Suprapubic skin (tissue), 4 donors: ENCODE measurements around the gene SPACA4.

Experiments used
- EP300 ChIP-seq: sonication (generic); formaldehyde crosslinking; IDR thresholded peaks from one replicate; pipeline ENCODE4 v1.6.1; 2017; ENCODE audit warnings: antibody characterized with exemption
- POLR2A ChIP-seq, 2 donors: fragments of 450-650 bp; IDR thresholded peaks; one replicate each; pipeline ENCODE4 v1.6.1; 2017; ENCODE audit warnings: antibody characterized with exemption in 2 of 2, mild to moderate bottlenecking in 2 of 2, moderate library complexity in 2 of 2
- POLR2AphosphoS5 ChIP-seq, 3 donors: sonication (generic); formaldehyde crosslinking; IDR thresholded peaks; one replicate each; pipeline ENCODE4 v1.6.1; 2017; ENCODE audit warnings: antibody characterized with exemption in 3 of 3
- TF ChIP-seq, protein P1 (sequence below), 2 donors: fragments of 200-600 bp in 1 of 2; fragments of 450-650 bp in 1 of 2; sonication (generic) in 1 of 2; IDR thresholded peaks; one replicate each; pipeline ENCODE4 v1.5.1; 2016 to 2019; ENCODE audit warnings: antibody characterized with exemption in 2 of 2, mild to moderate bottlenecking in 1 of 2, moderate library complexity in 1 of 2

DNA sequence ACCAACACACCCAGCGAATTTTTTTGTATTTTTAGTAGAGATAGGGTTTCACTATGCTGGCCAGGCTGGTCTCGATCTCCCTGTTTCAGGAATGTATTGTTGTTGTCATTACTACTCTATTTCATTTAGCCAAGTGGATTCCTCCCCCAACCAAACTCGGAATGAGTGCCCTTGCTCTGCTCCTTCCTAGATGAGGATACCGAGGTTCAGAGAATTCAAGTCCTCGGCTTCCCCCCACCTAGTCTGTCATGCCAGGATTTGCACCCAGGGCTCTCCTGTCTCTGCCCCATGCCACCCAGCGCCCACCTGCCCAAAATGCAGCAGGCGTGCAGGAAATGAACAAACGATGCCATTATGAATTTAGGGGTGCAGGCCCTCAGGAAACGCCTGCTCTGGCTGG is 3.5 kb upstream of the SPACA4 start:
- TF ChIP-seq, protein P1, sequence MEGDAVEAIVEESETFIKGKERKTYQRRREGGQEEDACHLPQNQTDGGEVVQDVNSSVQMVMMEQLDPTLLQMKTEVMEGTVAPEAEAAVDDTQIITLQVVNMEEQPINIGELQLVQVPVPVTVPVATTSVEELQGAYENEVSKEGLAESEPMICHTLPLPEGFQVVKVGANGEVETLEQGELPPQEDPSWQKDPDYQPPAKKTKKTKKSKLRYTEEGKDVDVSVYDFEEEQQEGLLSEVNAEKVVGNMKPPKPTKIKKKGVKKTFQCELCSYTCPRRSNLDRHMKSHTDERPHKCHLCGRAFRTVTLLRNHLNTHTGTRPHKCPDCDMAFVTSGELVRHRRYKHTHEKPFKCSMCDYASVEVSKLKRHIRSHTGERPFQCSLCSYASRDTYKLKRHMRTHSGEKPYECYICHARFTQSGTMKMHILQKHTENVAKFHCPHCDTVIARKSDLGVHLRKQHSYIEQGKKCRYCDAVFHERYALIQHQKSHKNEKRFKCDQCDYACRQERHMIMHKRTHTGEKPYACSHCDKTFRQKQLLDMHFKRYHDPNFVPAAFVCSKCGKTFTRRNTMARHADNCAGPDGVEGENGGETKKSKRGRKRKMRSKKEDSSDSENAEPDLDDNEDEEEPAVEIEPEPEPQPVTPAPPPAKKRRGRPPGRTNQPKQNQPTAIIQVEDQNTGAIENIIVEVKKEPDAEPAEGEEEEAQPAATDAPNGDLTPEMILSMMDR (IDR thresholded peaks at IDR 0.05), result no peak
- TF ChIP-seq POLR2A (IDR thresholded peaks at IDR 0.05) (no peak), POLR2AphosphoS5 (IDR thresholded peaks at IDR 0.05) (no peak), EP300 (no peak)
